SK-N-MC (cell line): ENCODE data around the gene ATP6V0A4.
"Not testable (repeated sequence)": the region's sequence is repeated elsewhere in the genome, so short reads cannot be mapped to it uniquely, and the experiment has no call there.

Source experiments
- DNase-seq: peaks from one replicate; pipeline ENCODE4 v3.0.0-alpha.2; 2011; ENCODE audit warnings: low read depth, low spot score
- H3K27ac ChIP-seq: fragments of 200-600 bp; sonication (generic); 2 replicates; pipeline ENCODE4 v1.5.1; 2016; ENCODE audit warnings: mixed run types
- H3K36me3 ChIP-seq: fragments of 200-600 bp; sonication (generic); 2 replicates; pipeline ENCODE4 v1.6.1; 2017; ENCODE audit warnings: antibody characterized with exemption, low read length, mixed read lengths; ENCODE audit not compliant: insufficient read depth
- H3K4me3 ChIP-seq: fragments of 200-600 bp; sonication (generic); 2 replicates; pipeline ENCODE4 v1.5.1; 2016
- H3K9ac ChIP-seq: fragments of 200-600 bp; sonication (generic); 2 replicates; pipeline ENCODE4 v1.8.0; 2017; ENCODE audit warnings: mixed run types, mixed read lengths; ENCODE audit not compliant: insufficient read length
- H3K9me3 ChIP-seq: fragments of 200-600 bp; sonication (generic); 2 replicates; pipeline ENCODE4 v1.6.1; 2017; ENCODE audit warnings: low read depth, mild to moderate bottlenecking, antibody characterized with exemption, low read length, moderate library complexity, mixed read lengths
- EZH2 ChIP-seq: fragments of 200-600 bp; sonication (generic); IDR thresholded peaks from one replicate; pipeline ENCODE4 v1.6.1; 2017; ENCODE audit warnings: antibody characterized with exemption
- FOXP2 ChIP-seq: optimal IDR thresholded peaks from 2 replicates; pipeline ENCODE3; 2011; ENCODE audit warnings: mild to moderate bottlenecking, moderate library complexity; ENCODE audit not compliant: insufficient read depth; ENCODE audit errors: extremely low read length, control extremely low read depth
- POLR2AphosphoS5 ChIP-seq: IDR thresholded peaks from 2 replicates; pipeline ENCODE4 v1.6.1; 2012; ENCODE audit warnings: mild to moderate bottlenecking, low read depth, low read length, borderline replicate concordance

ATP6V0A4 gene

GRCh38 chr7:138701537-138701923 is 96.5 kb downstream of the ATP6V0A4 start:
- H3K9ac ChIP-seq, result no peak overlapping the region
- H3K4me3 ChIP-seq, result no peak overlapping the region
- H3K9me3 ChIP-seq, result no peaks in the 10 kb centered on the region
- no peak for DNase-seq
- TF ChIP-seq EZH2, result no peak
- H3K36me3 ChIP-seq, result no peaks in the 10 kb centered on the region
- no peak overlapping the region for H3K27ac ChIP-seq

GRCh38 chr7:138700857-138701536 is 97.0 kb downstream of the ATP6V0A4 start, which contains the start of gene SVOPL:
Gene SVOPL (minus strand): TSS chr7:138701362. CDS start chr7:138679045, 22,317 bp downstream.
- TF ChIP-seq POLR2AphosphoS5, result no peak
- TF ChIP-seq FOXP2, result no peak
- no peak for TF ChIP-seq EZH2
- Histone ChIP-seq H3K27ac (no peak within 1 kb of the TSS), H3K4me3 (no peak within 1 kb of the TSS), H3K9me3 (no peaks in the 10 kb centered on the region), H3K36me3 (no peaks in the 10 kb centered on the region), H3K9ac (no peak within 1 kb of the TSS)
- no peak for DNase-seq

- Histone ChIP-seq H3K4me3 (no peak overlapping the region), H3K9ac (no peak overlapping the region), H3K36me3 (no peaks in the 10 kb centered on the region), H3K9me3 (no peaks in the 10 kb centered on the region), H3K27ac (no peak overlapping the region)
- TF ChIP-seq POLR2AphosphoS5 (no peak), FOXP2 (no peak)
- DNase-seq, result no peak
Measured at GRCh38 chr7:138699661-138700060, 98.3 kb downstream of the ATP6V0A4 start.

GRCh38 chr7:138698281-138698680 is 99.7 kb downstream of the ATP6V0A4 start:
- no peak for DNase-seq
- H3K36me3 ChIP-seq, result no peaks in the 10 kb centered on the region
- H3K4me3 ChIP-seq, result no peak overlapping the region
- H3K27ac ChIP-seq, result no peak overlapping the region
- no peak overlapping the region for H3K9ac ChIP-seq
- H3K9me3 ChIP-seq, result no peaks in the 10 kb centered on the region
- TF ChIP-seq FOXP2 (no peak), EZH2 (no peak), POLR2AphosphoS5 (no peak)

GRCh38 chr7:138697535-138698182 is 100.3 kb downstream of the ATP6V0A4 start:
- no peaks in the 10 kb centered on the region for H3K9me3 ChIP-seq

GRCh38 chr7:138695776-138696175 is 102.2 kb downstream of the ATP6V0A4 start:
- H3K27ac ChIP-seq, H3K9ac ChIP-seq, DNase-seq, H3K9me3 ChIP-seq, H3K36me3 ChIP-seq, H3K4me3 ChIP-seq: not testable (repeated sequence)

More at GRCh38 chr7:138697535-138698182, 100.3 kb downstream of the ATP6V0A4 start:
- Histone ChIP-seq H3K4me3 (no peak overlapping the region), H3K27ac (no peak overlapping the region), H3K9ac (no peak overlapping the region), H3K36me3 (no peaks in the 10 kb centered on the region)
- DNase-seq, result no peak
- no peak for TF ChIP-seq EZH2
- no peak for TF ChIP-seq FOXP2
- no peak for TF ChIP-seq POLR2AphosphoS5

GRCh38 chr7:138695106-138695505 is 102.9 kb downstream of the ATP6V0A4 start:
- Histone ChIP-seq H3K27ac (no peak overlapping the region), H3K36me3 (no peaks in the 10 kb centered on the region), H3K4me3 (no peak overlapping the region), H3K9me3 (no peaks in the 10 kb centered on the region), H3K9ac (no peak overlapping the region)
- DNase-seq, result no peak
- TF ChIP-seq POLR2AphosphoS5, result no peak
- no peak for TF ChIP-seq EZH2
- TF ChIP-seq FOXP2, result no peak

GRCh38 chr7:138691178-138691577 is 106.8 kb downstream of the ATP6V0A4 start:
- DNase-seq, result no peak
- Histone ChIP-seq H3K9ac (no peak overlapping the region), H3K36me3 (no peaks in the 10 kb centered on the region), H3K4me3 (no peak overlapping the region), H3K27ac (no peak overlapping the region), H3K9me3 (no peaks in the 10 kb centered on the region)
- TF ChIP-seq POLR2AphosphoS5 (no peak), EZH2 (no peak), FOXP2 (no peak)

- DNase-seq, result no peak
- no peaks in the 10 kb centered on the region for H3K9me3 ChIP-seq
- no peak for TF ChIP-seq POLR2AphosphoS5
- TF ChIP-seq FOXP2, result no peak
- no peak for TF ChIP-seq EZH2
Measured at GRCh38 chr7:138690495-138690894, 107.5 kb downstream of the ATP6V0A4 start.

GRCh38 chr7:138688037-138688436 is 110.0 kb downstream of the ATP6V0A4 start:
- not testable (repeated sequence) for H3K9ac ChIP-seq, DNase-seq, H3K27ac ChIP-seq, H3K4me3 ChIP-seq, H3K9me3 ChIP-seq, H3K36me3 ChIP-seq

More at GRCh38 chr7:138690495-138690894, 107.5 kb downstream of the ATP6V0A4 start:
- H3K9ac ChIP-seq, result no peak overlapping the region
- H3K27ac ChIP-seq, result no peak overlapping the region
- no peak overlapping the region for H3K4me3 ChIP-seq
- H3K36me3 ChIP-seq, result no peaks in the 10 kb centered on the region
